HG02852 (cell line): ENCODE data around the gene TCFL5.

Source experiments
- ATAC-seq: cut with Tn5 transposase; IDR thresholded peaks from one replicate; pipeline ENCODE4 v1.9.1; 2021; ENCODE audit warnings: mild to moderate bottlenecking, moderate library complexity; ENCODE audit not compliant: unreplicated experiment

TCFL5 gene

DNA sequence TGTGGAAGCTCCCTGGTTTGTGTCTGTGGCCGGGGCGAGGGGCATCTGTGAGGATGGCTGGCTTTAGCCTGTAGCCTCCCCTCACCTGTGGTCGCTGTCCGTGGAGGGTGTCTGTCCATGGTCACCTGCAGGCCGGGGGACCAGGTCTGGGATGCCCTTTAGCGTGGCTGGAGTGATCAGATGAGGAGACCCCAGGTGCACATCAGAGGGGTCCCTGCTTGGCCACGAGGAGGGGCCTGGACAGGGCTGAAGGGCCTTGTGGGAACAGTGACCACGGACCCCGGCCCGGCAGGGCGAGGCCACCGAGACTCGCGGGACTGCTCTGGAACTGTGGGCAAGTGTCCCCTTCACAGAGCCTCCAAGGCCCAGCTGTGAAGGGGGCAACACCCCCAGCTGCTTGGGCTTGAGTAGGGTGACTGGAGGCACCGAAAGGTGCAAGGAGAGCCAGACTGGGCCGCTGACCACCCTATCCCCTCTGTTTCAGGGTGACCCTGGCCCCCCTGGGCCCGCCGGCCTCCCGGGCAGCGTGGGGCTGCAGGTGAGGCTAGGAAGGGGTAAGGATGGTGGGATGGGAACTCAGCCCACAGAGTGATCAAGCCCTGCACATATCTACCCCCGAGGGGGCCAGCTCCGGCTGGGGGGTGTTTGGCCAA, 36.2 kb downstream of the TCFL5 start:
- ATAC-seq, result no peak

- ATAC-seq, result no peak
Observed at GRCh38 chr20:62824476-62825332, 36.9 kb downstream of the TCFL5 start.

GRCh38 chr20:62823688-62824475, 37.7 kb downstream of the TCFL5 start:
- ATAC-seq, result no peak

DNA sequence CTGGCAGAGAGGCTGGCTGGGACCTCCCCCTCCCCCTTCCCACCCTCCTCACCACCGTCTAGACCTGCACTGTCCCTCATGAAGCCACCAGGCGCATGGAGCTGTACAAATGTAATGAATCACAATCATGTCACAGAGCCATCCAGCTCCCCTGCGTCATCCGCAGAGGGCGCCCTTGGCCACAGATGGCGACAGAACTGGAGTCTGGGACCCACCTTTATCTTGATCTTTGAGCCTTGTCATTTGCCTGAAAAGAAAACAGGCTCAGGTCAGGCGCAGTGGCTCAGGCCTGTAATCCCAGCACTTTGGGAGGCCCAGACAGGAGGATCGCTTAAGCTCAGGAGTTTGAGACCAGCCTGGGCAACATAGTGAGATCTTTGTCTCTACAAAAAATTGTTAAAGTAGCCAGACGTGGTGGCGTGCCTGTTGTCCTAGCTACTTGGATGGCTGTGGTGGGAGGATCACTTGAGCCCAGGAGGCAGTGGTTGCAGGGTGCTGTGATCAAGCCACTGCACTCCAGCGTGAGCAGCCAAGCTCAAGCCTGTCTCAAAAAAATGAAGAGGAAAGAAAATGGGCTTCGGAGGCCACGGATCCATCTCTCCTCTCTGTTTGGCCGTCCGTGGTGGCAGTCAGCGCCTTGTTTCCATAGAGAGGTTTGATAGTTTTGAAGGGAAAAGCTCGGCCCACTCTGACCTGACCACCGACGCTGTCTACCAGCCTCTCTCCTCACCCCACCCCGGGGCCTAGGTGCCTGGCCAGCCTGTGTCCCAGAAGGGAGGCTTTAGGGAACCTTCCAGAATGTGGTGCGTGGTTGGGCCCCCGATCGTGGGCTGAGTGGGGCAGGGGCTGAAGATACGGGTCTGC, 38.6 kb downstream of the TCFL5 start:
- no peak for ATAC-seq

GRCh38 chr20:62822239-62822787, 39.3 kb downstream of the TCFL5 start:
- no peak for ATAC-seq

GRCh38 chr20:62821726-62822210, 39.9 kb downstream of the TCFL5 start:
- ATAC-seq, result no peak

DNA sequence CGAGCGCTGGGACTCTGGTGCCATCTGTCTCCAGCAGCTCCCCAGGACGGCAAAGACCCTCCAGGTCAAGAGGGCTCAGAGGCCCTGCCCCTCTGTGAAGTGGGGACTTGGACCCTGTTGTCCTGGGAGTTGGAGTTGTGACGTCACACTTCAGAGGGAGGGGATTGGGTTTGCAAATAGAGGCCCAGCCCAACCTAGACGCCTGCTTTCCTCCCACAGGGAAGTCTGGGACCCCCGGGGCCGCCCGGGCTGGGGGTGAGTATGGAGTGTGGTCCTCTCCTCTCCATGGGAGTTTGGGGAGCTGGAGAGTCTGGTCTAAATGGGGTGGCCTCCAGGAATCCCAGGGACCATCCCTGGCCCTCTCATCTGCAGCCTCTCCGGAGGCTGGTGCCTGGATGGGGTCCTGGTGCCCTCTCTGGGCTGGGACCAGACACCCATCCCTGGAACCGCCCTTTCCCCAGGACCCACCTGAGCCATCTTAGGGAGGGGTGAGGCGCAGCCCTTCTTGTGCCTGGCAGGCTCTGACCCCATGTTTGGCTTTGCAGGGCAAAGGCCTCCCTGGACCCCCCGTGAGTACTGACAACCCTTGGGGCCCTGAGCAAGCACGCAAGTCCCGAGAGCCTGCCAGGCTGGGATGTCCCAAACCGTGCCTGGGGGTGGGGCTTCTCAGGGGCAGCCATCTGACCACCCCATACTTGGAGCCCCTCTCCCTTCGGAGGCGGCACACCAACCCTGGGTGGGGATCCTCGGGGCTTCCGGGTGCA, 40.5 kb downstream of the TCFL5 start:
- ATAC-seq, result no peak

GRCh38 chr20:62820208-62820961, 41.2 kb downstream of the TCFL5 start:
- ATAC-seq, result no peak

DNA sequence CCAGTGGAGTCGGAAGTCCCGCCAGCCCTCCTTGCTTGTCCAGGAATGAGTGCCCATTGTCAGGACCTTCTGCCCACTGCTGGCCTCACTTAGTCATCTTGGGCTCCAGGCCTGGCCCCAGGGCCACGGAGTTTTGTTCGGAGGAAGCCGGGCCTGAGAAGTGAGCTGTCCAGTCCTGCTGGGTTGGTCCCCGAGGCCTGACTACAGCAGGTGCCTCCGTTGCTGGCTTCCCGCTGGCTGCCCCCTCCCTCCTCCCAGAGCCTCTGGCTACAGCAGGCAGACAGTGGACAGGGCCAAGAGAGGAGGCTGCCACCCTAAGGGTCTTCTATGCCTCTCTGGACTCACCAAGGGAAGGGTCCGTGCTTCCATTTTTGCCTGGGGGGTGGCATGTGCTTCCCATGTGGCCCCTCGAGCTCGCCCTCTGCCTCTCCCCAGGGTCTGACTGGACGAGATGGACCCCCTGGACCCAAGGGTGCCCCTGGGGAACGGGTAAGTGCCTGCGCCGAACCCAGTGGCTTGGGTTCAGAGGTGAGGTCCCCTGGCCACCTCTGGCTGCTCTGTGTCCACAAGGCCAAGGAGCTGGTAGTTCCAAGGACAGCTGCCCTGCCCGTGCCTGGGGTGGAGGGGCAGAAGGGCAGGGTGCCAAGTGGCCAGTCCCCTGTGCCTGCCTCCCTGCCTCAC, 42.0 kb downstream of the TCFL5 start:
- no peak for ATAC-seq

GRCh38 chr20:62818592-62819493, 42.8 kb downstream of the TCFL5 start:
- ATAC-seq, result no peak

- no peak for ATAC-seq
Observed at GRCh38 chr20:62817975-62818591, 43.5 kb downstream of the TCFL5 start.

DNA sequence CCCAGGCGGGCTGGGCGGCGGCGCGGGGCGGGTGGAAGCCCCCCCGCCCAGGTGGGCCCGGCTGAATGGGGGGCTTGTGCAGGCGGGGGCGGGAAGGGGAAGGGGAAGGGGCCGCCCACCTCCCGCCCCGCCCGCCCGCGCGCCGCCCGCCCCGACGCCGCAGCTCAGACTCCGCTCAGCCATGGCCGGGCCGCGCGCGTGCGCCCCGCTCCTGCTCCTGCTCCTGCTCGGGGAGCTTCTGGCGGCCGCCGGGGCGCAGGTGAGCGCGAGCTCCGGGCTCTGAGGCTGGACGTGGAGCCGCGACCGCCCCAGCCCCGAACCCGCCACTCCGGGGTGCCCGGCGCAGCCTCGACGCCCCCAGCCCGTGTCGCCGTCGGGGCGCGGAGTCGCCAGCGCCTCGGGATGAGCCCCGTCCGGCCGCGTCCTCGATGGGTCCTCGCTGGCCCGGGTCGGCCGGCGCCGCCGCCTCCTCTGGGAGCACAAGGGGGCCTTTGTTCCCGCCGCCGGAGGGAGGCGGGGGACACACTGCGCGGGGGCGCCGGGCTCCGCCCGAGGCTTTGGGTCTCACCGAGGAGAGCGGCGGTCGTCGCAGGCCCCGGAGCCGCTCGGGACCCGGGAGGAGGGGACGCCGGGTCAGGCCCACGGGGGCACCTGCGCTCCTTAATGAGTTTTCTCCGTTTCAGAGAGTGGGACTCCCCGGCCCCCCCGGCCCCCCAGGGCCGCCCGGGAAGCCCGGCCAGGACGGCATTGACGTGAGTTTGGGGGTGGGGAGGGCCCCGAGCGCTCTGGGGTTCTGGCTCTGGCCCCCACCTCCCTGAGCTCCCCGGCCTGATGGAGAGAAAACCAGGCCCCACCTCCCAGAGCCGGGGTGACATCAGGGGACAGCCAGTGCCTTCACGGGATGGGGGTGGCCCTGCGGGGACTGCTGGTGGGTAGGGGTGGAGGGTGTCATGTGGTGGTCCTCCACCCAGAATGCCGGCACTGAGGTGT, 44.4 kb downstream of the TCFL5 start, which contains the start of gene COL9A3:
Gene COL9A3 (plus strand): TSS at position 167 of the 990 bp plus-strand sequence. CDS start 15 bp downstream, at position 182.
- no peak for ATAC-seq

GRCh38 chr20:62816031-62816883, 45.4 kb downstream of the TCFL5 start:
- ATAC-seq, result no peak
